ENCODE data around the gene SHBG.
A peak's percentile ranks its signal among the peaks of the same experiment; 100 is the strongest.
"Not testable (repeated sequence)": the region's sequence is repeated elsewhere in the genome, so short reads cannot be mapped to it uniquely, and the experiment has no call there.

Gene SHBG

DNA sequence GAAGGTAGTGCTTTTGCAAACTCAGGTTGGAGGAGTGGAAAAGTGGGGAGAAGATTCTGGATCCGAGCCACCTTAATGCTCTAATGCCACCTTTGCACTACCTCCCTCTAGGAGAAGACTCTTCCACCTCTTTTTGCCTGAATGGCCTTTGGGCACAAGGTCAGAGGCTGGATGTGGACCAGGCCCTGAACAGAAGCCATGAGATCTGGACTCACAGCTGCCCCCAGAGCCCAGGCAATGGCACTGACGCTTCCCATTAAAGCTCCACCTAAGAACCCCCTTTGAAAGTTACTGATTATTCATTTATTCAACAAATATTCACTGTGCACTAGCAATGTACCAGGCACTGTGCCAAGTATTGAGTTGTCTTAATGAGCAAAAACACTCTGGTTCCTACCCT lies 3.2 kb downstream of the SHBG start:
- DNase-seq = no peak
- intact Hi-C loops (cut with DNase I) = no loop called here

DNA sequence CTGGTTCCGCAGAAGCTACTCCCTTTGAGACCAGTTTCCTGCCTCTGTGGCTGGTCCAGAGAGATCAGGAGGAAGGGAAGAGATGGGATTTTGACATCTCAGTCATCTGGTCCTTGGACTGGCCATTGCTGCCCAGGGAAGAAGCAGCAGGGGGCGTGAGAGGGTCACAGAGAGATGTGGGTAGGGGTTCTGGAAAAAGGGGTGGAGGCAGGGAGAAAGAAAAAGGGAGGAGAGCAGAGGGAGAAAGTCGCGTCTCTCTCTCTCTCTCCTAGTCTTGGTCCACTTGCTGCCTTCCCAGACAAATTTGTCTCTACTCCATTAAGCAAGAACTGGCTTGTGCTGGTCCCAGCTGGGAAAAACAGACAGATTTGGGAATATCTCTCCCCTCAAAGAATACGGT lies 4.4 kb downstream of the SHBG start:
- intact Hi-C loops (cut with DNase I) = no loop called here
- peak in 40 of 42 donors; percentile 23 to 84 (median 56) for DNase-seq

DNA sequence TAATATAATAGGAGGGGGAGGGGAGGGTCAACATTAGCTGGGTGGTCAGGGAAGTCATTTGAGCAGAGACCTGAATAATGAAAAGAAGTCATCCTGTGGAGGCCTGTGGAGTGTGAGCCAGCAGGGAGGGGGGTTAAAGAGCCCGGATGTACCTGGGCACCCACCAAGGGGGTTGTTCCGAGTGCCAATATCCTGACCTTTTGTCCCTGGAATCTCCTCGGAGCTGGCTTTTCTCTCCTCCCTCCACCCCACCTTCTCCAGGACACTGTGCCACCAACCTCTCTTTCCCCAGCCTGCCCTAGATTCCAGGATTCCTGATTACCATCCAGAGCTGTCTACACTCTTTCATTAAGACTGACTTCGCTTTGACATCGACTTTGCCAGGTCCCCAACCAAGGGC lies 6.2 kb downstream of the SHBG start:
- intact Hi-C loops (cut with DNase I) = no loop called here
- no peak for DNase-seq

DNA sequence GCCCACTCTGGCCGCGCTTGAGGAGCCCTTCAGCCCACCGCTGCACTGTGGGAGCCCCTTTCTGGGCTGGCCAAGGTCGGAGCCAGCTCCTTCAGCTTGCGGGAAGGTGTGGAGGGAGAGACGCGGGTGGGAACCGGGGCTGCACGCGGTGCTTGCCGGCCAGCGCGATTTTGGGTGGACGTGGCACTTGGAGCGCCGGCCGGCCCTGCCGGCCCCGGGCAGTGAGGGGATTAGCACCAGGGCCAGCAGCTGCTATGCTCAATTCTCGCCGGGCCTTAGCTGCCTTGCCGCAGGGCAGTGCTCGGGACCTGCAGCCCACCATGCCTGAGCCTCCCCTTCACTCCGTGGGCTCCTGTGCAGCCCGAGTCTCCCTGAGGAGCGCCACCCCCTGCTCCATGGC lies 10.8 kb downstream of the SHBG start:
- no peak for DNase-seq
- intact Hi-C loops (cut with DNase I) = no loop called here

DNA sequence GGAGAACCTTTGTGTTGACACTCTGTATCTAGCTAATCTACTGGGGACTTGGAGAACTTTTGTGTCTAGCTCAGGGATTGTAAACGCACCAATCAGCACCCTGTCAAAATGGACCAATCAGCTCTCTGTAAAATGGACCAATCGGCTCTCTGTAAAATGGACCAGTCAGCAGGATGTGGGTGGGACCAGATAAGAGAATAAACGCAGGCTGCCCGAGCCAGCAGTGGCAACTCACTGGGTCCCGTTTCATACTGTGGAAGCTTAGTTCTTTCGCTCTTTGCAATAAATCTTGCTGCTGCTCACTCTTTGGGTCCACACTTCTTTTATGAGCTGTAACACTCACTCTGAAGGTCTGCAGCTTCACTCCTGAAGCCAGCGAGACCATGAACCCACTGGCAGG lies 11.7 kb downstream of the SHBG start:
- DNase-seq; intact Hi-C loops (cut with DNase I): not testable (repeated sequence)

DNA sequence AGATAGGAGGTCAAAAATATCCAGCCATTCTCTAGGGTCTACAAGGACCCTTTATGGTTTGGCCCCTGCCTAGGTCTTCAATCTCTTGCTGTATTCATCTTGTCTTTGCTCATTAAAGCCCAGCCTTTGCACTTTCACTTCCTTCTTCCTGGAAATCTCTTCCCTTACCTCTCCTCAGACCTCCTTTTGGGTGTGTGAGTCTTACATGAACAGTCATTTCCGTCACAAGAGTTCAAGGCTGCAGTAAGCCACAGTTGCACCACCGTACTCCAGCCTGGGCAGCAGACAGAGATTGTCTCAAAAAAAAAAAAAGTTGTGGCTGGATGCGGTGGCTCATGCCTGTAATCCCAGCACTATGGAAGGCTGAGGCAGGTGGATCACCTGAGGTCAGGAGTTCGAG lies 14.8 kb downstream of the SHBG start:
- intact Hi-C loops (cut with DNase I) = no loop called here

DNA sequence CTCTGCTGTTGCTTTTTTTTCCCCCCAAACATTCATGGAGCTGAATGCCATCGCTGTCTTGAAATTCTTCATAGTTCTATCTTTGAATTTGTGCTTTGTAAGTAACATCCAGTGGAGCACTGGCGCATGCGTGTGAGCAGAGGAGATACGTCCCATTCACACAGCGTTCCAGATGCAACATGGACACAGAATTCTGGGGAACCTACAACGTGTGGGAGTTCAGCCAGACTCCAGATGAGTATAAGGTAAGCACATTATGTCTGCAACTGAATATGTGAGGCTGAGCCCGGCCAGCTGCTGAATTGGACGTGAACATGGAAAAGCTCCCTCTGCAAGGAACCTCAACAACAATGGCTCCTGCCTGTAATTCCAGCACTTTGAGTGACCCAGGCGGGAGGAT lies 16.5 kb downstream of the SHBG start:
- intact Hi-C loops (cut with DNase I) = no loop called here
- no peak for DNase-seq

More for the DNA sequence above, 14.8 kb downstream of the SHBG start:
- no peak for DNase-seq

DNA sequence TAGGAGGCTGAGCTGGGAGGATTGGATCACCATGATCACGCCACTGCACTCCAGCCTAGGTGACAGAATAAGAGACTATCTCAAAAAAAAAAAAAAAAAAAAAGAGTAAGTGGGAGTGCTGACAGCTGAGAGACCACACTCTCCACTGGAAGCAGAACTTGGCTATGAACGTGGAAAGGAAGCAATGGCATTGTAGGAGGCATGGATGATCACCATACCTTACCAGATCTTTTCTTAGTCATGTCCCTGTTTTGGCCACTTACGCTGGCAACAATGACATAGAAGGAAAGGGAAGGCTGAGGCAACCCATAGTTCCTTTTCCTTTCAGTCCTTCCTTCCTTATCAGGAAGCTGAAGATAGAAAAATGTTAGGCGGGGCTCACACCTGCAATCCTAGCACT lies 17.1 kb downstream of the SHBG start:
- no peak for DNase-seq
- intact Hi-C loops (cut with DNase I) = no loop called here

DNA sequence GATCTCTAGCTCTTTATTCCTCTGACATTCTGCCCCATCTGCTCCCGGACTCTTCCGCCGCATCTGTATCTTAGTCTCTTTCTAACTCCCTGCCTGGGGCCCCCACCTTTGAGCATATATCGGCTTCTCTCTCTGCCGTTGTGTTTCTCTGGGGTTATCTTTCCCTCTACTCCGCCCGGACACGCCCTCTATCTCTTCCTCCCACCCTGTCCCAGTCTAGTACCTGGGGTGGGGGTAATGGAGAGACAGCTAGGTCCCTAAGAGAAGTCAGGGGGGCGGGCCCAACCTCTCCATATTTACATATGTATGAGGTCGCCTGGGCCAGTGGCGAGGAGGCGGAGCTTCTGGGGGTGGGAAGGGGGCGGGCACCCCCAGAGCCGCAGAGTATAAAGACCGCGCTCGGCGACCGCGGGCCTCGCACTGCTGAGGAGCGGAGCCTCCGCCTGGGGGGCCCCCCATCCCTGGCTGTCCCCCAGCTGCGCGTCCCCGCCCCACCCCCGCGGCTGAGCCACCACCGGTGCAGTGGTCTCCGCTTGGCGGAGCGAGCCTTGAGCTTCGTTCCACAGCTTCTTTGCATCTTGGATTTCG lies 20.7 kb downstream of the SHBG start, which contains the start of gene ATP1B2:
Gene ATP1B2, plus strand, starts transcription at position 418 of the 588 bp plus-strand sequence. CDS start 593 bp downstream, outside the sequence.
- intact Hi-C loops (cut with DNase I) = no loop called here
- peak; percentile 38 to 87 (median 71) for DNase-seq

DNA sequence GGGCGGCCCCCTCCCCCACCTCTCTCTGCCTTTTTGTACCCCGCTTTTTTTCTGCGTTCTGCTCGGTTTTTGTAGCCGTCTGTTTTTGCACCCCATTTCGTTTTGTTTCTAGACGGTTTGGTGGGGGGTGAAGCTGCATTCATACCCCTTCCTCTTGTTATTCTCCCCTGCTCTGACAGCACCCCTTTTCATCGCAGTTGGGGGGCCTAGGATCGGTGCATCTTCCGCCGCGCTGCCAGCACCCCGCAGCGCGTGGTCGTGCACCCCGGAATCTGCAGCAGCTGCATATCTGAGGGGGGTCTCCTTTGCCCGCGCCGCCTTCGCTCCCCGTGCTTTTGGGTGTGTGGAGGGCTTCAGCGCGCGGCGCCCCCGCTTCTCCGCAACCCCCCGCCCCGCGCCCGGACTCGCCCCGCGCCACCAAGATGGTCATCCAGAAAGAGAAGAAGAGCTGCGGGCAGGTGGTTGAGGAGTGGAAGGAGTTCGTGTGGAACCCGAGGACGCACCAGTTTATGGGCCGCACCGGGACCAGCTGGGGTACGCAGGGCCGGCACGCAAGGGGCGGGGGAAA lies 21.2 kb downstream of the SHBG start:
- DNase-seq = no peak
- intact Hi-C loops (cut with DNase I) = no loop called here

DNA sequence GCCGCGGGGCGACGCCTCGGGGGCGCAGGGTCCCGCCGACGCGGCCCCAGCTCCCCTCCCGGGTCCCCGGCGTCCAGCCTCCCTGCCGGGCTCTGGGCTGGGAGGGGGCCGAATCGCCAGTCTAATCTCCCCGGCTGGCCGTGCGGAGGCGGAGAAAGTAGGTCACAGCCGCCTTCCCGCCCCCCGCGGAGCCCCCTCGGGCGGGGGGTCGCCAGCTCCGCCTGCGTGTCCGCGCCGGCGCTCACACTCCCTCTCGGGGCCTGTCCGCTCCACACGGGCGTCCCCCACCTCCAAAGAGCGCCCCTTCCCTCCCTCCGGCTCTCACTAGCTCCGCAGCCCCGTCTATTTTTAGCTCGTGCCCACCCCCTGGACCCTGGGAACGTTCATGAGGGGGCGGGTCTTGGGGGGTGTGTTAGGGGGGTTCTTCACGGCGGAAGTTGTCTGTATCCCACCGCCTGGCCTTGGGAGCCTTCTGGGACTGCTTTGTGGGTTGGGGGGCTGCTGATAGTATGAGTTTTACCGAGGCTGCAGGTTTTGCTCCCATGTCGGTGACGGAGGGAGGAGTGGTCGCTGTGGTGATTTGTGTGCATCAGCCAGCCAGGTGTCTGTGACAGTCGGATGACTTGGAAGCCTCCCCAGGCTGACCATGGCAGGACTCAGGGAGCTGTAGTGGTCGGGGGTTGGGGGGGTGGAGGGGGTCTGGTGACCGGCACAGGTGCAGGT lies 21.9 kb downstream of the SHBG start:
- intact Hi-C loops (cut with DNase I) = no loop called here
- peak in 18 of 42 donors; percentile 7 to 62 (median 40) for DNase-seq

DNA sequence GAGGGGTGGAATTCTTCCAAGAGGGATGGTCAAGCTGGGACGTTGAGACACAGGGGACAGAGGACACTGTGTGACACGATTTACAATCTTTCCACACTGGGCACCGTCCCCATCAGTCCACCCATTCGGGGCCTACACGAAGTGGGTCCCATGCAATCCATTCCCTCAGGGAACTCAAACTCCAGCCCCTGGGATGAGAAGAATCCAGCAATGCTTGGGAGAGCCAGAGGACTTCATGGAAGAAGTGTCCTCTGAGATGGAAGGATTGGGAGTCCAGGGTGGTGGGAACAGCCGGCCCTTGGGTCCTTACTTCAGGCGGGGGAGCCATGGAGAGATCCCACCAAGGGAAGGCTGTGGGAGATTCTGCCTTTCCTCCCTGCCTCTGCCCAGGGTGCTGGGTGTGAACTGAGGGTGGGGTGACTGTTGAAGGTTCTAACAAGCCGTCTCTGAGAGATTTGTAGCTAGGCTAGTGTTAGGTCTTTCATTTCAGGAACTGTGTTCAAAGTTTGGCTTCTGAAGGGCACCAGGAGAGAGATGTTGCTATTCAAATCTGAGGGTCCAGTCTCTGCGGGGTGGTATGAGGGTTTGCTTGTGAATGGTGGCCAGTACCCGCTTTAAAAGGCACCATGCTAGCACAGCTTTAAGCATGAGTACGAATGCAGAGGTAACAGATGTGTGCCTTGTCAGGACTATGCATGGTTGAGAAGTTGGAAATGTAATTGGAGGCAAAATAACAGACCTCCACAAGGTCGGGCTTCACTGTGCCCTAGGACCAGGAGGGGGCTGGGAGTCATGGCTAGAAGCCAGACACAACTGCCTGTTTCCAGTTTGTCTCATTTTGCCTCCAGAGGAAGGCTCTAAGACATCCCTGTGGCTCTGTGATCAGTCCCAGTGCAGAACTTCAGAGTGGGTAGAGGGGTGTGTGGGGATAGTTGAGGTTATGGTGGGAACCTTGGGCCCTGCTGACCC lies 22.7 kb downstream of the SHBG start:
- intact Hi-C loops (cut with DNase I) = no loop called here
- DNase-seq = peak in 1 of 42 donors; percentile 21

DNA sequence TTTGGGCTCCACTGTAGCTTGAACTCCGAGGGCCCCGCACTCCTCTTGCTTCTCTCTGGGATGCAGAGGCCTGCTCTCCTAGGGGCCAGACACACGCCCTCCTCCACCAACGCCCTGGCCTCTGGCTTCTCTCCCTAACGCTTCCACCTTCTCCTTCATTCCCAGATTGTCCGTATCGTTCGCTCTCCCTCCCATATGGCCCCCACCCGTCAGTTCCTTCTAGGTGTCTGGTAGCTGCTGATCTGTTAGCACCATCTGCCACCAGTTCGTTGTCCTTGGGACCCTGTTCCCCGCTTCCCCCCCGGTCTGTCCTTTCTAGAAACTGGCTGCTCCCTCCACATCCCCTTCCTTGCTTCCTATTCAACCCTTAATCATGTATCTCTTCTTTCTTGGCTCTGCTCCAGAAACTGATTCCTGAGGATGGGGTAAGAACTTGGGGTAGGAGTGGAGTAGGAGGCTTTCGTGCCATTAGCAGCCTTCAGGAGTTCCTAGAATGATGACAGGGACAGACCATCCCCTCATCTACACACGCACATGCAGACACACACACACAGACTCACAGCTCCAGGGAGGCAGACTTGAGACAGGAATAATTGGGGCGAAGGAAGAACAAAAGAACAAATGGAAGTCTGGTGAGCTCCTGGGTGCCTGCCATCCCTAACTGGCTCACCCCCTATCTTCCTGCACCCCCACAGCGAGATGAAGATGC lies 25.1 kb downstream of the SHBG start:
- DNase-seq = peak in 21 of 42 donors; percentile 10 to 73 (median 39)
- intact Hi-C loops (cut with DNase I) = no loop called here

DNA sequence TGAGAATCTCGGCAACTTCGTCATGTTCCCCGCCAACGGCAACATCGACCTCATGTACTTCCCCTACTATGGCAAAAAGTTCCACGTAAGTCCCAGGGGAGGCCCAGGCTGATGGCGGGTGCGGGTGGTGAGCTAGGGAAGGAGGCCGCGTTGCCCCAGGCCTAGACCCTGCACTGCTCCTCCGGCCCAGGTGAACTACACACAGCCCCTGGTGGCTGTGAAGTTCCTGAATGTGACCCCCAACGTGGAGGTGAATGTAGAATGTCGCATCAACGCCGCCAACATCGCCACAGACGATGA lies 25.6 kb downstream of the SHBG start:
- peak in 2 of 42 donors; percentile 14 to 17 for DNase-seq
- intact Hi-C loops (cut with DNase I) = no loop called here

DNA sequence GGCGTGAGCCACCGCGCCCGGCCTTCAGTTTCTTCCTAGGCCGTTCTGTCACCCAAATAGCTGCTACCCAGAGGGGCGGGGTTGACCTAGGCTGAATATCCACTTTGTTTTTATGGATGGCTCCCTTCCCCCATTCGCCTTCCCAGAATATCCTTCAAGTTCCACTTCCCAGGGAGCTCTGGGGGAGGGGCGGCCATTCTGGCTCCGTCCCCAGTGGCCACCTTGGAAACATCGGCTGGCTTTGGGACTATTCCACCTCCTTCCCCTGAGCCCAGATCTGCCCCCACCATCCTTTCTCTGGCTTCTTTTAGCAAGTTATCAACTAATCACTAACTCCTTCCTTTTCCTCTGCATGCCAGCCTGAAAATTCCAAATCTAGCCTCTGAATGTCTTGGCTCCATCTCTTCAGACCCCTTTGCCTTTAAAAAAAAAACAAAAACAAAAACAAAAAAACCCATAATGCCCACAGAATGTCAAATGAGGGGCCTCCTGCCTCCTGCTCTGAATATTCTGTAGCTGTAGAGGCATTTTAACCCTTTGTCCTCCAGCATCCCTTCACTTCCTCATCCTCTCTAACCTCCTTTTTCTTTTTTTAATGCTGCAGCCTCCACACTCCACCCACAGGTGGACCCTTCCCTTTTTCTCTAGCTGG lies 27.1 kb downstream of the SHBG start:
- peak in 41 of 42 donors; percentile 12 to 85 (median 58) for DNase-seq
- intact Hi-C loops (cut with DNase I) = no loop called here

DNA sequence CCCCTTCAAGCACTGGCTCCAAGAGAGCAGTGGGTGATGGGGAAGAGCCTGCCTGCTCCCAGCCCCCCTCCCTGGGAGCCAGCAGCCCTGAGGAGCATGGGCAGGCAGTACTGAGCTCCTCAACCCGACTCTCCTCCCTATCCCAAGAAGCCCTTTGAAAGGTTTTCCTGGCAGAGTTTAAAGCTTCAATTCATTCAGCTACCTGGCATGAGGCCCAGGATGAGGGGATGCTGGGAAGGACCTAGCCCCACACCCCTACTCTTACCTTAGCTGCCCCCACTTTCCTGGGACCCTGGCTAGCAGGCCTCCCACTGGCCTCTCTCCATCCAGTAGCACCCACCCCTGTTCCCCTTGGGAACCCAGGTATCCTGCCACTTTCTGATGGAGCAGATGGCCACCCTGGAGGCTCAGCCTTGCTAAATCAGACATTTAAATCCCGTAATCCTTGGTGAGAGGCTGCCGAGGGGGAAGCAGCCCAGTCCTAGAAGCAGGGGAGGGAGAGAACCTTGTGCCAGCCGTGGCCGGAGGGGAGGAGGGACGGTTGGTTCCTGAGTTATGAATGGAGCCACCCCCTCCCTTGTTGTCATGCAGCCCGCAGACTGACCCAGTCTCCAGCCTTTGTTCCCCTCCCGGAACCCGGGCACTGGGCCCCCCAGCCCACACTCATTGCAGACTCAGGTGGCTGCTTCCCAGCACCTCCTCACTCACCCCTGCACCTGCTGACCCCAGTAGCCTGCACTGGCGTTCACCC lies 37.9 kb downstream of the SHBG start:
- peak in 37 of 42 donors; percentile 17 to 85 (median 59) for DNase-seq
- intact Hi-C loops (cut with DNase I) = no loop called here

DNA sequence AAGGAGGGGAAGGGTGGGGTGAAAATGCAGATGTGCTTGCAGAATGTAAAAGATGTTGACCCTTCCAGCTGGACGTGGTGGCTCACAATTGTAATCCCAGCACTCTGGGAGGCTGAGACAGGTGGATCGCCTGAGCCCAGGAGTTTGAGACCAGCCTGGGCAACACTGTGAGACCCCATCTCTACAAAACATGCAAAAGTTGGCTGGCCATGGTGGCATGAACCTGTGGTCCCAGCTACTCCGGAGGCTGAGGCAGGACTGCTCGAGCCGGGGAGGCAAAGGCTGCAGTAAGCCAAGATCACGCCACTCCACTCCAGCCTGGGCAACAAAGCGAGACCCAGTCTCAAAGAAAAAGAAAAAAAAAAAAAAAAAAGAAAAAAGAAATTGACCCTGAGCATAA lies 38.5 kb downstream of the SHBG start:
- intact Hi-C loops (cut with DNase I) = no loop called here

DNA sequence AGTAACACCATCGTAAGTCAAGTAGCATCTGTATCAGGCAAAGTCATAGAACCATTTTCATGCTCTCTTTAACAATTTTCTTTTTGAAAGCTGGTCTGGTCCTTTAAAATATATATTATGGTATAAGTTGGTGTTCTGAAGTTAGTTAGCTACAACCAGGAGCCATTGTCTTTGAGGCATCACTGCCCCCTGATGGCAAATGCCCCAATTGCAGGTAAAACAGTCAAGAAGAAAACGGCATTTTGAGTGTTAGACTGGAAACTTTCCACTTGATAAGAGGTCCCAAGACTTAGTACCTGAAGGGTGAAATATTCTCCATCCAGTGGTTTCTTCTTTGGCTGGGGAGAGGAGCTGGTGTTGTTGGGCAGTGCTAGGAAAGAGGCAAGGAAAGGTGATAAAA lies 43.3 kb downstream of the SHBG start:
- intact Hi-C loops (cut with DNase I) = no loop called here
- DNase-seq = no peak

More for the DNA sequence above, 38.5 kb downstream of the SHBG start:
- DNase-seq = no peak
